ENCODE data around the gene DENND5B. TPM values are rescaled to one million over a fixed set of nuclear protein-coding genes. Genes with fewer than 3 reads are reported as not detected.

The DENND5B gene
- total RNA-seq, 1 experiment from 2014 or later: 13.8 TPM

- POLR2A ChIA-PET: no interaction called here
- H3K9me3 Mint-ChIP-seq: no peaks in the 10 kb centered on the region
- no peak for TF ChIP-seq SMAD4 (CRISPR knock-in tag; IDR thresholded peaks at IDR 0.05)
- TF ChIP-seq PREB (CRISPR knock-in tag; IDR thresholded peaks at IDR 0.05; ENCODE audit: borderline replicate concordance): no peak
- no peak for TF ChIP-seq FOXK1 (CRISPR knock-in tag; IDR thresholded peaks at IDR 0.05)
- no peak for TF ChIP-seq E2F1 (CRISPR knock-in tag; IDR thresholded peaks at IDR 0.05)
- TF ChIP-seq EMX1 (CRISPR knock-in tag; IDR thresholded peaks at IDR 0.05): no peak
- no peak for TF ChIP-seq STAT6 (CRISPR knock-in tag; conservative IDR thresholded peaks at IDR 0.05; ENCODE audit: low read depth)
- TF ChIP-seq ATF3 (CRISPR knock-in tag; conservative IDR thresholded peaks at IDR 0.05): no peak
- TF ChIP-seq CBFB (CRISPR knock-in tag; IDR thresholded peaks at IDR 0.05; ENCODE audit: low read depth): no peak
- no peak for TF ChIP-seq ARID4B (CRISPR knock-in tag; IDR thresholded peaks at IDR 0.05; ENCODE audit: borderline replicate concordance)
- TF ChIP-seq MYBL2 (CRISPR knock-in tag; IDR thresholded peaks at IDR 0.05): no peak
- TF ChIP-seq NR3C1 (CRISPR knock-in tag; conservative IDR thresholded peaks at IDR 0.05; ENCODE audit: low read depth): no peak
- TF ChIP-seq GABPB1 (CRISPR knock-in tag; IDR thresholded peaks at IDR 0.05): no peak
- DNase-seq (ENCODE audit: low spot score) (no peak), ATAC-seq (no peak)
- H3K27me3 Mint-ChIP-seq (ENCODE audit: low read depth): no peaks in the 10 kb centered on the region
- H3K36me3 Mint-ChIP-seq: no peaks in the 10 kb centered on the region
- H3K27ac Mint-ChIP-seq: peak overlapping the region; percentile 1; the same call in 1 of the 2 replicates
- no peak overlapping the region for H3K4me3 Mint-ChIP-seq
- CTCF ChIA-PET: no interaction called here
- H3K4me1 Mint-ChIP-seq: peaks cover 46% of the 10 kb centered on the region
Observed at GRCh38 chr12:31343139-31343538, 247.8 kb downstream of the DENND5B start.

GRCh38 chr12:31342286-31342685 lies 248.7 kb downstream of the DENND5B start:
- no peak for ATAC-seq
- CTCF ChIA-PET: interaction anchor here (1.5 to 1.6 kb wide), 2 partner anchors 21 to 70 kb away, joined by 3 to 5 read pairs; no protein-coding TSS in a partner anchor
- Mint-ChIP-seq H3K4me3 (no peak overlapping the region), H3K9me3 (no peaks in the 10 kb centered on the region), H3K27ac (peak overlapping the region; percentile 30), H3K36me3 (no peaks in the 10 kb centered on the region), H3K27me3 (ENCODE audit: low read depth) (no peaks in the 10 kb centered on the region), H3K4me1 (peaks cover 48% of the 10 kb centered on the region)
- POLR2A ChIA-PET: interaction anchor here (0.6 kb wide), 1 partner anchor 16 kb away, joined by 7 read pairs; the partner anchor contains the start of gene SINHCAF
- DNase-seq (ENCODE audit: low spot score): no peak
- TF ChIP-seq USF2 (CRISPR knock-in tag; IDR thresholded peaks at IDR 0.05) (no peak), MXD4 (CRISPR knock-in tag; IDR thresholded peaks at IDR 0.05; ENCODE audit: borderline replicate concordance) (no peak), PRRX2 (CRISPR knock-in tag; IDR thresholded peaks at IDR 0.05) (no peak), ESRRA (CRISPR knock-in tag; IDR thresholded peaks at IDR 0.05; ENCODE audit: borderline replicate concordance) (no peak), GABPB1 (CRISPR knock-in tag; IDR thresholded peaks at IDR 0.05) (no peak), CREB1 (CRISPR knock-in tag; IDR thresholded peaks at IDR 0.05) (no peak), ATF3 (CRISPR knock-in tag; conservative IDR thresholded peaks at IDR 0.05) (no peak), ZNF416 (CRISPR knock-in tag; IDR thresholded peaks at IDR 0.05) (no peak), CTCF (IDR thresholded peaks at IDR 0.05) (no peak), ZMAT4 (CRISPR knock-in tag; IDR thresholded peaks at IDR 0.05) (no peak)
